WERI-Rb-1 (cell line): ENCODE measurements around the gene OTOS.

Experiments used
- DNase-seq: peaks from one replicate; pipeline ENCODE4 v3.0.0-alpha.2; 2020
- H3K27ac ChIP-seq: fragments of 250-450 bp; sonication (Bioruptor Pico); 2 replicates; pipeline ENCODE4 v1.5.1; 2020; ENCODE audit warnings: mild to moderate bottlenecking, moderate library complexity
- H3K27me3 ChIP-seq: fragments of 250-450 bp; sonication (Bioruptor Pico); 2 replicates; pipeline ENCODE4 v1.5.1; 2021; ENCODE audit warnings: mild to moderate bottlenecking, low read depth, moderate library complexity; ENCODE audit not compliant: insufficient read depth, severe bottlenecking
- H3K36me3 ChIP-seq: fragments of 250-450 bp; sonication (Bioruptor Pico); 2 replicates; pipeline ENCODE4 v1.5.1; 2020; ENCODE audit warnings: mild to moderate bottlenecking, moderate library complexity
- H3K4me3 ChIP-seq: 2 replicates; pipeline ENCODE4 v1.5.1; 2011; ENCODE audit warnings: low read depth, mild to moderate bottlenecking, control low read depth, low read length
- H3K9me3 ChIP-seq: fragments of 250-450 bp; sonication (Bioruptor Pico); 2 replicates; pipeline ENCODE4 v1.5.1; 2021; ENCODE audit warnings: mild to moderate bottlenecking, moderate library complexity; ENCODE audit not compliant: severe bottlenecking
- CTCF ChIP-seq: IDR thresholded peaks from 2 replicates; pipeline ENCODE4 v1.5.1; 2011; ENCODE audit warnings: low read depth, mild to moderate bottlenecking, control low read depth, inconsistent platforms, low read length

Gene OTOS

GRCh38 chr2:240155048-240155744 is 14.7 kb upstream of the OTOS start:
- DNase-seq, result no peak
- H3K27me3 ChIP-seq, result no peaks in the 10 kb centered on the region
- no peaks in the 10 kb centered on the region for H3K9me3 ChIP-seq
- no peaks in the 10 kb centered on the region for H3K36me3 ChIP-seq
- TF ChIP-seq CTCF, result no peak
- no peak overlapping the region for H3K27ac ChIP-seq
- H3K4me3 ChIP-seq, result no peak overlapping the region

- no peaks in the 10 kb centered on the region for H3K27me3 ChIP-seq
These were observed 14.1 kb upstream of the OTOS start for GRCh38 chr2:240154606-240155005.

GRCh38 chr2:240153418-240153817 is 13.0 kb upstream of the OTOS start:
- Histone ChIP-seq H3K27me3 (no peaks in the 10 kb centered on the region), H3K9me3 (no peaks in the 10 kb centered on the region)
- DNase-seq, result no peak

More at GRCh38 chr2:240154606-240155005, 14.1 kb upstream of the OTOS start:
- H3K27ac ChIP-seq, result no peak overlapping the region
- no peak overlapping the region for H3K4me3 ChIP-seq
- DNase-seq, result no peak
- no peaks in the 10 kb centered on the region for H3K36me3 ChIP-seq
- H3K9me3 ChIP-seq, result no peaks in the 10 kb centered on the region
- no peak for TF ChIP-seq CTCF

GRCh38 chr2:240151477-240152031 is 11.1 kb upstream of the OTOS start:
- Histone ChIP-seq H3K9me3 (no peaks in the 10 kb centered on the region), H3K27me3 (no peaks in the 10 kb centered on the region), H3K4me3 (no peak overlapping the region), H3K36me3 (no peaks in the 10 kb centered on the region), H3K27ac (no peak overlapping the region)
- DNase-seq, result no peak
- TF ChIP-seq CTCF, result no peak

More at GRCh38 chr2:240153418-240153817, 13.0 kb upstream of the OTOS start:
- TF ChIP-seq CTCF, result no peak
- H3K36me3 ChIP-seq, result no peaks in the 10 kb centered on the region
- H3K4me3 ChIP-seq, result no peak overlapping the region
- H3K27ac ChIP-seq, result no peak overlapping the region

- Histone ChIP-seq H3K36me3 (no peaks in the 10 kb centered on the region), H3K27ac (no peak overlapping the region), H3K4me3 (no peak overlapping the region), H3K27me3 (no peaks in the 10 kb centered on the region), H3K9me3 (no peaks in the 10 kb centered on the region)
- DNase-seq, result peak; percentile 66
- TF ChIP-seq CTCF, result peak; percentile 95
These were observed 9.7 kb upstream of the OTOS start for GRCh38 chr2:240149943-240150784.
